Retinal pigment epithelial cell (primary cell): ENCODE measurements around the gene CTSO.

Experiments used
- DNase-seq: peaks from one replicate; pipeline ENCODE4 v3.0.0-alpha.2; 2010; ENCODE audit warnings: low read depth
- H3K4me3 ChIP-seq: 2 replicates; pipeline ENCODE4 v1.5.1; 2011; ENCODE audit warnings: mild to moderate bottlenecking, low read length, control low read depth, moderate library complexity
- CTCF ChIP-seq: conservative IDR thresholded peaks from 2 replicates; pipeline ENCODE4 v1.5.1; 2011; ENCODE audit warnings: low read depth, low read length, control low read depth, inconsistent platforms

Gene CTSO

GRCh38 chr4:155978810-155979209 lies 25.1 kb upstream of the CTSO start:
- no peak overlapping the region for H3K4me3 ChIP-seq
- DNase-seq, result no peak
- TF ChIP-seq CTCF, result no peak

- H3K4me3 ChIP-seq, result no peak overlapping the region
- TF ChIP-seq CTCF, result no peak
- no peak for DNase-seq
Observed at GRCh38 chr4:155975511-155975910, 21.8 kb upstream of the CTSO start.

GRCh38 chr4:155974996-155975395 lies 21.3 kb upstream of the CTSO start:
- no peak for DNase-seq
- H3K4me3 ChIP-seq, result no peak overlapping the region
- TF ChIP-seq CTCF, result no peak

GRCh38 chr4:155974476-155974749 lies 20.7 kb upstream of the CTSO start:
- H3K4me3 ChIP-seq, result no peak overlapping the region
- TF ChIP-seq CTCF, result no peak
- DNase-seq, result no peak

- no peak for TF ChIP-seq CTCF
- DNase-seq, result peak; percentile 71
Observed at GRCh38 chr4:155973639-155974475, 20.2 kb upstream of the CTSO start.

GRCh38 chr4:155972098-155972497 lies 18.4 kb upstream of the CTSO start:
- DNase-seq, result no peak
- TF ChIP-seq CTCF, result peak; percentile 53
- H3K4me3 ChIP-seq, result no peak overlapping the region

More at GRCh38 chr4:155973639-155974475, 20.2 kb upstream of the CTSO start:
- no peak overlapping the region for H3K4me3 ChIP-seq

GRCh38 chr4:155966731-155967395 lies 13.2 kb upstream of the CTSO start:
- no peak for DNase-seq
- no peak overlapping the region for H3K4me3 ChIP-seq
- TF ChIP-seq CTCF, result no peak
